Fibroblast of villous mesenchyme (primary cell): Measurements from ENCODE around the gene USP7. TPM values are rescaled to one million over a fixed set of nuclear protein-coding genes. Genes with fewer than 3 reads are reported as not detected.

Source experiments
- DNase-seq: peaks from one replicate; pipeline ENCODE4 v3.0.0-alpha.2; 2010; ENCODE audit warnings: low read depth
- H3K4me3 ChIP-seq: 2 replicates; pipeline ENCODE4 v1.5.1; 2011; ENCODE audit warnings: low read depth, mild to moderate bottlenecking, low read length
- total RNA-seq: library from RNA; depleted of rRNA; stranded (reverse); fragments of >200 nt; gene quantifications from 2 replicates; pipeline ENCODE4 v1.2.3, GENCODE V29; 2012
- TF ChIP-seq, protein P1 (sequence below): IDR thresholded peaks from 2 replicates; pipeline ENCODE4 v1.5.1; 2012; ENCODE audit warnings: low read depth, mild to moderate bottlenecking, low read length; ENCODE audit not compliant: insufficient read depth

Gene USP7
- total RNA-seq, 1 donor, result 54.4 TPM

DNA sequence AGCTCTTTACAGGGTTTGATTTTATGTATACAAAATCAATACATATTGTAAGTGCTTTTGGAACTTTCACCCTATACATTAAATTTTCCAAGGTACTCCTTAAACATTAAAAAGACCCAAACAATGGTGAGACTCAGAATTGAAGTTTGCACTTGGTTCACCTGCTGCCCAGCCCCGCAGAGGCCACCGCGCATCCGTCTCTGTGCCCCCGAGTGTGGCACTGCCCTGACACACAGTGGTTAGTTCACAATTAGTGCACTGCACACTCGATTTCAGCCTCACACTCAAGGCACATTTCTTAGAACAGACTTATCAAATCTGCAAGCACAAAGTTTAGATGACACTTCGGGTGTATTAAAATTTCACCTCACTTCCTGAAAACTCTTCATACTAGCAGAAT, 38.3 kb downstream of the USP7 start:
- no peak overlapping the region for H3K4me3 ChIP-seq
- TF ChIP-seq, protein P1, sequence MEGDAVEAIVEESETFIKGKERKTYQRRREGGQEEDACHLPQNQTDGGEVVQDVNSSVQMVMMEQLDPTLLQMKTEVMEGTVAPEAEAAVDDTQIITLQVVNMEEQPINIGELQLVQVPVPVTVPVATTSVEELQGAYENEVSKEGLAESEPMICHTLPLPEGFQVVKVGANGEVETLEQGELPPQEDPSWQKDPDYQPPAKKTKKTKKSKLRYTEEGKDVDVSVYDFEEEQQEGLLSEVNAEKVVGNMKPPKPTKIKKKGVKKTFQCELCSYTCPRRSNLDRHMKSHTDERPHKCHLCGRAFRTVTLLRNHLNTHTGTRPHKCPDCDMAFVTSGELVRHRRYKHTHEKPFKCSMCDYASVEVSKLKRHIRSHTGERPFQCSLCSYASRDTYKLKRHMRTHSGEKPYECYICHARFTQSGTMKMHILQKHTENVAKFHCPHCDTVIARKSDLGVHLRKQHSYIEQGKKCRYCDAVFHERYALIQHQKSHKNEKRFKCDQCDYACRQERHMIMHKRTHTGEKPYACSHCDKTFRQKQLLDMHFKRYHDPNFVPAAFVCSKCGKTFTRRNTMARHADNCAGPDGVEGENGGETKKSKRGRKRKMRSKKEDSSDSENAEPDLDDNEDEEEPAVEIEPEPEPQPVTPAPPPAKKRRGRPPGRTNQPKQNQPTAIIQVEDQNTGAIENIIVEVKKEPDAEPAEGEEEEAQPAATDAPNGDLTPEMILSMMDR, result no peak
- DNase-seq, result no peak

DNA sequence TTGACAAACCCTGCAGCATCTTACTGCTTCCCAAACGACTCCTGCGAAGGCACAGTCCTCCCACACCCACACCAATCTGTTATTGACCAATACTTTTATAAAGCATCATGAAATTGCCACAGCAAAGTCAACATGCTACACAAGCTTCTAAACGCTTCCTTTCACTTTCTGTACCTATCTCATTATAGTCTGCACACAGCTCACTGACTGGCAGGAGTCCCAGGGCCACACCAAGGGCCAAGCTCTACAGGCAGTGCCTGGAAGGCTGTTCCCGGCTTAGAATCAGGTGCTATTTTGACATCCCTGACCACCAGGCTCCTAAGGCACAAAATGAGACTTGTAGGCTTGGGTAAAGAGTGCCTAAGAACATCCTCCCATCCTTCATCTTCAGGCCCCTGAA, 39.5 kb downstream of the USP7 start:
- no peak overlapping the region for H3K4me3 ChIP-seq
- TF ChIP-seq, protein P1, result no peak
- DNase-seq, result peak; percentile 12

DNA sequence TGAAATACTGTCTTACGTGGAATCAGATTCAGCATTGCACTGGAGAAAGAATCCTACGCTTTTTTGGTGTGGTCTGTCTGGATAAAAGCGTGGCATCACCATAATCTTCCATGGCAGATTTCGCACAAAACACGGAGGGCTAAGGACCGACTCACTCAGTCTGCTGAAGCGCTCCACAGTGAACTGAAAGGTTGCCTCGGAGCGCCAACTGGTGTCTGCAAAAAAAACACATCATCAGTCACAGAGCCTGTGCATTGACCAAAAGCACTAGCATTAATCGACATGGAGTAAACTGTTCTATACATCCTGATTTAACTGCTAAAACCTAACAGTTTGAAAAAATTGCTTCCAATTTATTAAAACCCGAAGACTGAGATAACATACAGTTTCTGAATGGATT, 40.5 kb downstream of the USP7 start:
- no peak for DNase-seq
- TF ChIP-seq, protein P1, result no peak
- H3K4me3 ChIP-seq, result no peak overlapping the region

DNA sequence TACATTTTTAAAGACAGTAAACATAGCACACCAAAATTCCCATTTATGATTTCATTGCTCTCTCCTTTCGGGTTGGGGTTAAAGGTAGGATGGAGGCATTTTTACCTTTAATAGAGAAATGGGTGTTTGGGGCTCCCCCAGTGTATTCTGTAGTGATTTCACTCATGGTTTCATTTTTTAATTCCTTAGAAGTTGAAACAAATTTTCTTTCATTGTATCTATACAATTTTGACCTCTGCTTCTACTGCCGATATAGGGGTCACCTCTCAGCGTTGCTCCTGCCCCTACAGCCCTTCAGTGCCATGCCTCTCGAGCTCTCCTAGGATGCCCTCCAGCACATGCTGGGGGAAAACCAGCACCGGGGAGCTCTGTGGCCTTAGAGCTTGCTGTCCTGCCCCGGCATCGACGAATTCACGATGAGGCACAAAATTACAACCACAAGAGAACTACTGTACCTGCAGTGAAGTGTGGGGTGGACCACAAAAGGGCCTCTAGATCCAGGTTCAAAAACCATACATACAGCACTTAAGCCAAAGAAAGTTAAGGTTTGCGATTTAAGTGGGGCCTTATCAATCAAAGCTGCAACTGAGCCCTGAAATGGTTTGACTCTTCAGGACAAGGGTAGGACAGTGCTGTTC, 42.2 kb downstream of the USP7 start:
- TF ChIP-seq, protein P1, result no peak
- no peak overlapping the region for H3K4me3 ChIP-seq
- no peak for DNase-seq

DNA sequence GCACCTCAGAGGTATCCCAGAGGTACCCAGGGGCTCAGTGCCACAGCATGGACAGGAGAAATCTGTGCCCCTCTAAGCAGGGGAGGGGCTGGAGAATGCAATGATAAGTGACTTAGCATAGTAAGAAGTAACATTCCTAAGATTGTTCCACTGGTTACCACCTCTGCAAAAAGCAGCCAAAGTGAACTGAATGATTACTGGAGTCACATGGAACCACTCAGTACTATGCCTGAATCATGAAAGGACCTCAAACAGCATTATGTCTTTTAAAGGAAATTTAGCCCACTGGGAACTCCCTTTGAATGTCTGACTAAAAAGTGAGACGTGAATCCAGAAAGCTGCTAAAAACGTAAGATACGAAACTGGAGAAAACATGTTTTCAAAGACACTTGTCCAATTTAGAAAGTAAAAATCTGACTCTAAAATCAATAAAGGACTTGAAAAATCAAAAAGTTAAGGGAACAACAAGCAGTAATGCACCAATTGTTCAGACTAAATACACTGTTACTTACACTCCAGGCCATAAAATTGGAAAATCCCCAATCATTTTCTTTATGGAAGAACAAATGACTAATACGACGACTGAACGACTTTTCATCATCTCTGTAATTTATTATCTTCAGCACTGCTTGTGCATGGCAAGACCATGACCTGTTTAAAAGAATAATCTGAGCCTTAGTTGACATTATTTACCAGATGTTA, 42.9 kb downstream of the USP7 start:
- H3K4me3 ChIP-seq, result no peak overlapping the region
- TF ChIP-seq, protein P1, result no peak
- no peak for DNase-seq

DNA sequence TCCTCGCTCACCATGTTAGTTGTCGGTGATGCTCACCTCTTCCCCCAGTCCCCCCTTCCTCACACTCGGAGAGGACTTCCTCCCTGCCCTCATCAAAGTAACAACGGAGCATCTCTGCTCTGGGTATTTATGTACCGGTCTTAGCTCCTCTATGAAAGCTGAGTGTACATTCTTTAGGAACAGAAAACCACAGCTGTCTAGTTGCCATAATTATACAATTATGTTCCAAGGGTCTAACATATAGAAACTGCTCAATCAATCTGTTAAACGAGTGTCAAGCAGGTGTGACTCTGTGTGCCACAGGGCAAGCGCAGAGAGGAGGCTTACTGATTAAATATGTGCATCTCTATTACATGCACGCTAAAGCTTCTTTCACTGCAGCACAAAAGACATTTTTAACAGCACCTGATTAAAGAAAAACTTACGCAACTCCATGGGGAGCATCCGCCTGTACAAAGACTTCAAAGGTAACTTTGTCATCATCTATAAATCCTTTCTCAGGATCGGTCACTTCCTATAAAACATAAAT, 43.7 kb downstream of the USP7 start:
- TF ChIP-seq, protein P1, result no peak
- DNase-seq, result no peak
- H3K4me3 ChIP-seq, result no peak overlapping the region
